IPS-18c (cell line): ENCODE data around the gene RBM12.
"Not testable (repeated sequence)": the region's sequence is repeated elsewhere in the genome, so short reads cannot be mapped to it uniquely, and the experiment has no call there.

Source experiments
- H3K4me3 ChIP-seq: 2 replicates; pipeline ENCODE4 v1.7.0; 2013; ENCODE audit warnings: low read depth, mild to moderate bottlenecking, low read length, moderate library complexity; ENCODE audit not compliant: insufficient read depth
- H3K9me3 ChIP-seq: one replicate; pipeline ENCODE4 v1.6.1; 2013; ENCODE audit warnings: mild to moderate bottlenecking, low read length, moderate library complexity; ENCODE audit not compliant: control insufficient read depth, insufficient read depth

The RBM12 gene

DNA sequence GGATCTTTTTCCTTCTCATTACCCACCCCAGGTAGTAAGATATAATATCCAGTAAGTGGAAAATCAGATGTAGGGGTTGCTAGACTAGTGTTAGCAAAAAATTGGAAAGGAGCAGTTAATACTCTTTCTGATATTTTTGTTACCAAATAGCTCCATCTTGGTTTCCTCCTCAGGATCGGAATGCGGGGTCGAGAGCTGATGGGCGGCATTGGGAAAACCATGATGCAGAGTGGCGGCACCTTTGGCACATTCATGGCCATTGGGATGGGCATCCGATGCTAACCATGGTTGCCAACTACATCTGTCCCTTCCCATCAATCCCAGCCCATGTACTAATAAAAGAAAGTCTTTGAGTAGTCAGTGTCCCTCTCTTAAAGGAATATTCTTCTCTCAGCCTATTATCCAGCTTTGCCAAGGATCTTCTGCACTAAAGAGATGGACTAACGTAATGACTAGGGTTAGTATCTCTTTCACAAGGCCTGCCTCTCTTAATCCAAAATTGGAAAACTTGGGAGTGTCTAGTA, 36.0 kb upstream of the RBM12 start:
- no peaks in the 10 kb centered on the region for H3K9me3 ChIP-seq
- H3K4me3 ChIP-seq: no peak overlapping the region

DNA sequence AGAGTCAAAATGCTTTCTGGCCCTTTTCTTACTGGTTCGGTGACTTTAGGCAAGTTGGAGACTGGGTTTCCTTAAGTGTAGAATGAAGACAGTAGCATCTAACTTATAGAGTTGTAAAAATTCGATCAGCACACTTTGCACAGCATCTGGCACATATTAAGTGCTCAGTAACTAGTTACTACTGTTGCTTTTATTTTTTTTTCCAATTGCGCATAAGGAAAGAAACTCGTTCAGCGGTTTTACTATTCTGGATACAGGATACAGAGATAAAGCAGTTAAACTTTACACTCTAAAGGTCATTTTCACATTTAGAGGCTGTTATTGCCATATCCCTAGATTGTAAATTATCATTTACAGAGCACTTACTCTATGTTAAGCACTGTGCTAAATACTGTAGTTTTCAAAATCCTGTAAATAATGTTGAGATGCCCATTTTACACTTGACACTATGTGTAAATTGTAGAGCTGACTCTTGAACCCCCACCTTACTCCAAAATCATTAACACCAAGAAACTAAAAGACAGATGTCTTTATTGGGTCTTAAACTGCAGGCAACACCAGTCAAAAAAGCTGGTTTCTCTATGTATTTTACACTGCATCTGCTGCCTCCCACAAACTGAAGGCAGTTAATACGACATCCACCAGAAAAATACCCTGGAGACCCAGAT, 35.4 kb upstream of the RBM12 start:
- H3K4me3 ChIP-seq: peak overlapping the region; percentile 100
- H3K9me3 ChIP-seq: no peaks in the 10 kb centered on the region

- Histone ChIP-seq H3K4me3 (peak within 1 kb of the TSS; percentile 100), H3K9me3 (no peaks in the 10 kb centered on the region)
Measured at GRCh38 chr20:35699127-35699956, 34.6 kb upstream of the RBM12 start, which contains the start of the genes NFS1 and ROMO1. Gene NFS1 (minus strand): TSS chr20:35699352. CDS start chr20:35699288, 64 bp downstream. Gene ROMO1 (plus strand): TSS chr20:35699405. CDS start chr20:35699633, 228 bp downstream.

DNA sequence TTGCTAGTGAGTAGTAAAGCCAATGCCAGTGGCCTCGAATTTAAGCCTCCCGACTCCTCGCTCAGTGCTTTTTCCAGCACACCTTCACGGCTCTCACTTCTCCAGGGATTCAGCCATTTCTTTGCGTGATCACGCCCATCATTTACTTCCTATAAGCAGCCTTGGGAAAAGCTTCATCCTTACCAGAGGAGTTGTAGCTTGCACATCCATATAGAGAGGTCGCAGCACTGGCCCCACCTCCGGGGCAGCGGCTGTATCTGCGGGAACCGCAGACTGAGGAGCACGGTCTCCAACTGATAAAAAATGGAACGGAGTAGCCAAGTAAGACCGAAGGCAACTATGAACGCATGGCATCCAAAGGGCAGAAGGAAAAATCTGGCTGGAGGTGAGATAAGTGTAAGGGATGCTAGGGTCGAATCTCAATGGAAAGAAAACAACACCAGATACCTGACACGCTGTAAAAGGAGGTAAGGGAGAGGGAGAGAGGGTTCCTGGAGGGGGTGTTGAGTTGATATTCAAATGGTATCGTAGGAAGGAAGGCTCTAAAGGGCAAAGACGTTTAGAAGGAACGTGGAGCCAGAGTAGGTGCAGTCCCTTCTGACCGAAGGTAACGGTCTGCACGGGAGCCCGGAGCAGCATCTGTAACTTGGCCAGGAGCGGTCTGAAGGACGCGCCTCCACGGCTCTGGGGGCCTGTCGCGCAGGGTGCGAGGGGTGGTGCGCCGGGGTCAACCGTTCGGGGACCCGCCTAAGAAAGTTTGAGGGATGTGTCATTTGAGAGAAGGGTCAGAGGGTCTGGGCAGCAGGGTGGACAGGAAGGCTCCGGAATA, 33.8 kb upstream of the RBM12 start:
- H3K4me3 ChIP-seq: peak overlapping the region; percentile 100
- H3K9me3 ChIP-seq: no peaks in the 10 kb centered on the region

DNA sequence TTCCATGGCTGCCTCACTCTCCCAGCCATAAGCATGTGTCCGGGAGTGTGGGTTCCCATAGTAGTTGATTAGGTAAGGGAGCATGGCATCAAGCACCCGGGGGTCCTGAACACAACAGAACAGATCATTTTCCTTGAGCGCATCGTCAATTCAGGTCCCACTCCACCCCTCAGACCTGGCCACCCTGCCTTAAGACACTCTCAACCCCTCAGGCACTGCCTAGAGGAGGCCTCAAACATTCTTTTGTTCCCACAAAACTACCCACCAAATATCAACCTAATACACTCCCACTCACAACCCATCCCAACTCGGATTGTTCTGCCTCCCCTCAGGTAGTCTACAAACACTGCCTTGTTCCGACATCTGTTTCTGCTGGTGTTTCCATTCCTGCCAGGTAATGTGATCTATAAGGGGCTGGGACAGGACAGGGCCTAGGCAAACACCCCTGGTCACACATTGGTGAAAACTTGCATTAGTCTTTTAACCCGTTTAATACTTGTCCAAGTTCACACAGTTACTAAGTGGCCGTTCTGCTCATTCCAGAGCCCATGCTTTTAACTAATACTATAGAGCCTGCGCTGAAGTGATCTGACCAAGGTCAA, 33.1 kb upstream of the RBM12 start:
- peak overlapping the region; percentile 100 for H3K4me3 ChIP-seq
- H3K9me3 ChIP-seq: no peaks in the 10 kb centered on the region

GRCh38 chr20:35695978-35696377, 31.3 kb upstream of the RBM12 start:
- Histone ChIP-seq H3K9me3 (no peaks in the 10 kb centered on the region), H3K4me3 (no peak overlapping the region)

DNA sequence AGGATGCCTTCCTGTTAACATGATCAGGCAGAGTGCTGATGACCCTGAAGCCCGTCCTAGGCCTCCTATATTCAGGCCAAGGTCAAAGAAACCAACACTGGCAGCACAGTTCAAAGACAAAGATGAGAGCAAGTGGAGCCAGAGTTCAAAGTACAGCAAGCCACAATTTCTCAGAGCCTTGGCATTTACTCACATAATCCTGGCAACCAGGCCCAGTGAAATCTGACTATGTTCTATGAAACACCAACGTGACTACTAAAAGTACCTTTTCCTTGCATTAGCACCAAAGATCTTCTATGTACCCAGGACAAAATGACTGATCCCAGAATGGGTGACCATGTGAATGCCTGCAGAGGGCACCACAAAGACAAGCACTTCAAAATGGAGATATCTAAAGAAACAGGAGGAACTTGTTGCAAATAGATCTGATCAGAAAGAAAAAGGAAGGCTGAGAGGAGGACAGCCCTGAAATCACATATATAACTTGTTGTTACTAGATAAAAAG, 30.6 kb upstream of the RBM12 start:
- Histone ChIP-seq H3K4me3 (no peak overlapping the region), H3K9me3 (no peaks in the 10 kb centered on the region)

DNA sequence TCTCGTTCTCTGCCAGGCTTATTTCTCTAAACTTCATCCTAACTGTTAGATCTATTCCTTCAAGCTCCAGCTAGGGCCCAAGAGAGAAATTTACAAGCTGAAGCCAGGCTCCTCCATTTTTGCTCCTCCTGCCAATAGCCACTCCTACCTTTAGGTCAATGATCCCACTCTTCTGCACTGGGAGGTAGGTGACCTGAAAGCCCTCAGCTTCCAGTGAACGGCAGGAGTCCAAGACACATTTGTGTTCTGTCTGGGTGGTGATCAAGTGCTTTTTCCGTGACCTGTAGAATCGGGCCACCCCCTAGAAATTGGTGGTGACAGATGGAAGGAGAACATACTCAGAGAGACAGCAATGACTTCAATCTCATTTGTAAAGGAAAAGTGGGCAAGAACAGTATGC, 25.6 kb upstream of the RBM12 start:
- H3K4me3 ChIP-seq: no peak overlapping the region
- peaks cover 2% of the 10 kb centered on the region for H3K9me3 ChIP-seq

DNA sequence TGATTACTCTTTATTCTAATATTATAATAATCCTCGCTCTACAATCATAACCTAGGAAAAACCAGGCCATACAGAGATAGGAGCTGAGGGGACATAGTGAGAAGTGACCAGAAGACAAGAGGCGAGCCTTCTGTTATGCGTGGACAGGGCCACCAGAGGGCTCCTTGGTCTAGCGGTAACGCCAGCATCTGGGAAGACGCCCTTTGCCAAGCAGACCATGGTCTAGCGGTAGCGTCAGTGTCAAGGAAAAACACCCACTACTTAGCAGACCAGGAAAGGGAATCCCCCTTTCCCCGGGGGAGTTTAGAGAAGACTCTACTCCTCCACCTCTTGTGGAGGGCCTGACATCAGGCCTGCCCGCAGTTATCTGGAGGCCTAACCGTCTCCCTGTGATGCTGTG, 22.2 kb upstream of the RBM12 start:
- not testable (repeated sequence) for H3K4me3 ChIP-seq, H3K9me3 ChIP-seq

- H3K4me3 ChIP-seq, H3K9me3 ChIP-seq: not testable (repeated sequence)
Measured at GRCh38 chr20:35685368-35685767, 20.7 kb upstream of the RBM12 start.

- Histone ChIP-seq H3K9me3 (no peaks in the 10 kb centered on the region), H3K4me3 (no peak overlapping the region)
Measured at GRCh38 chr20:35681960-35682359, 17.3 kb upstream of the RBM12 start.

- no peak overlapping the region for H3K4me3 ChIP-seq
- no peaks in the 10 kb centered on the region for H3K9me3 ChIP-seq
Measured at GRCh38 chr20:35680452-35681183, 15.9 kb upstream of the RBM12 start.

DNA sequence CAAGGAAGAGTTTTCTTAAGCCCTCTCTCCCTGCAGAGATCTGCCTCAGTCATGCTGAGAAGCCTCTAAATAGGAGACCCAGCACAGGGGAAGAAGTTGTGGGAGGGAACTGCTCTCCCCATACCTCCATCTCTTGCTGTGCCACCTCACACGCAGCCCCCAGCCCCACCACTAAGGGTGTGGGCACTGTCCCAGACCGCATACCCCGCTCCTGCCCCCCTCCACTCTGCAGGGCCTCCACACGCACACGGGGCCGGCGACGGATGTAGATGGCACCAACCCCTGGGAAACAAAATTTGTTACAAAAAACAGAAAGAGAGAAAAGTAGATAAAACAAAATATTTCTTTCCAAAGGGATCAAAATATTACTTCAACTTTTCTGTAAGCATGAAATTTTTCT, 10.2 kb upstream of the RBM12 start:
- H3K4me3 ChIP-seq: no peak overlapping the region

GRCh38 chr20:35673884-35674283, 9.2 kb upstream of the RBM12 start:
- no peaks in the 10 kb centered on the region for H3K9me3 ChIP-seq
- no peak overlapping the region for H3K4me3 ChIP-seq

More for the DNA sequence above, 10.2 kb upstream of the RBM12 start:
- H3K9me3 ChIP-seq: no peaks in the 10 kb centered on the region

DNA sequence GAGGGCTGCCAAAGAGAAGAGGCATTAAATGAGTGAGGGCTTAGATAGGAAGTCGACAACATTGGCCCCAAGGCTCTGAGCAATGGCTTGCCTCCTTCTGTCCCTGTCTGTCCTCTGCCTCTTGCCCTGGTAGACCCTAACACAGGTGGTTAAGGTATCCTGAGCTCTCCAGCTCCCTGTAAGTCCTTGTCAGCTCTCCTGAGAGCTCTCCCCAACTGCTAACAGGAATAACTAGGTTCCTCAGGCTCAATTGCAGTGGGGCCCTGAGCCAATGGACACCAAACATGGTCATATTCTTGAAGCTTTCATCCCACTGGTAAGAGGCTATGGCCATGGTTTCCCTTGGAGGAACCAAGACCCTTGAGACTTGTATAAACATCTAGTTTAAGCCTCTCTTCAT, 5.0 kb upstream of the RBM12 start:
- H3K4me3 ChIP-seq: no peak overlapping the region
- H3K9me3 ChIP-seq: no peaks in the 10 kb centered on the region

- H3K9me3 ChIP-seq: no peaks in the 10 kb centered on the region
- no peak overlapping the region for H3K4me3 ChIP-seq
Measured at GRCh38 chr20:35669221-35669620, 4.5 kb upstream of the RBM12 start.
